ENCODE data around the gene OR10A2.
"Not testable (repeated sequence)": the region's sequence is repeated elsewhere in the genome, so short reads cannot be mapped to it uniquely, and the experiment has no call there.

The OR10A2 gene

DNA sequence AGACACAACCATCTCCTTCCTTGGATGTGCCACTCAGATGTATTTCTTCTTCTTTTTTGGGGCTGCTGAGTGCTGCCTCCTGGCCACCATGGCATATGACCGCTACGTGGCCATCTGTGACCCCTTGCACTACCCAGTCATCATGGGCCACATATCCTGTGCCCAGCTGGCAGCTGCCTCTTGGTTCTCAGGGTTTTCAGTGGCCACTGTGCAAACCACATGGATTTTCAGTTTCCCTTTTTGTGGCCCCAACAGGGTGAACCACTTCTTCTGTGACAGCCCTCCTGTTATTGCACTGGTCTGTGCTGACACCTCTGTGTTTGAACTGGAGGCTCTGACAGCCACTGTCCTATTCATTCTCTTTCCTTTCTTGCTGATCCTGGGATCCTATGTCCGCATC is 14.1 kb downstream of the OR10A2 start:
- DNase-seq (ENCODE audit: low read depth): no peak
- no peak overlapping the region for H3K4me3 ChIP-seq (ENCODE audit: low read depth, low read length)

DNA sequence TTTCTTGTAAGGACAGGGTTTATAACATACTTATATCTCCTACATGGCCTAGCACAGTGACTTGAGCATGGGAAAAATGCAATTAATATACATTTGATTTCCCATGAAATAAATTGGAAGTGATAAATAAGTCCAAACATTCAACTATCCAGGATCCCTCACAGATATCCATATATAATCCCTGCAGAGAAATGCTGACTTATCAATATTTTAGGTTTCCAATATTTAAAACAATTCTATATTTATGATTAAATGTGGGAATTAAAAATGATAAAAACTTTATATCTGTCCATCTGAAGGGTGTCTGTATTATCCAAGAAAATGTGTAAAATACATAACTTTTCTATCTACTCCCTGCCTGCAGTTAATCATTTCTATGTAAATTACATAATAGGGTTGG is 19.9 kb downstream of the OR10A2 start:
- DNase-seq (ENCODE audit: low read depth): no peak
- no peak overlapping the region for H3K4me3 ChIP-seq (ENCODE audit: low read depth, low read length)

DNA sequence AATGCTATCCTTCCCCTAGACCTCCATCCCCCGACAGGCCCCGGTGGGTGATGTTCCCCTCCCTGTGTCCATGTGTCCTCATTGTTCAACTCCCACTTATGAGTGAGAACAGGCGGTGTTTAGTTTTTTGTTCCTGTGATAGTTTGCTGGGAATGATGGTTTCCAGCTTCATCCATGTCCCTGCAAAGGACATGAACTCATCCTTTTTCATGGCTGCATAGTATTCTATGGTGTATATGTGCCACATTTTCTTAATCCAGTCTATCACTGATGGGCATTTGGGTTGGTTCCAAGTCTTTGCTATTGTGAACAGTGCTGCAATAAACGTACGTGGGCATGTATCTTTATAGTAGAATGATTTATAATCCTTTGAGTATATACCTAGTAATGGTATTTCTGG is 24.9 kb downstream of the OR10A2 start:
- DNase-seq (ENCODE audit: low read depth); H3K4me3 ChIP-seq (ENCODE audit: low read depth, low read length): not testable (repeated sequence)

DNA sequence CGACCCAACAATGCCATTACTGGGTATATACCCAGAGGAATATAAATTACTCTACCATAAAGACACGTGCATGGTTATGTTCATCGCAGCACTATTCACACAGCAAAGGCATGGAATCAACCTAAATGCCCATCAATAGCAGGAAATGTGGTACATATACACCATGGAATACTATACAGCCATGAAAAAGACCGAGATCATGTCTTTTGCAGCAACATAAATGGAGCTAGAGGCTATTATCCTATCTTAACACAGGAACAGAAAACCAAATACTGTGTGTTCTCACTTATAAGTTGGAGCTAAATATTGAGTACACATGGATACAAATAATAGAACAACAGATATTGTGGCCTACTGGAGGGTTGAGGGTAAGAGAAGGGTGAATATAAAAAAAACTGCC is 26.0 kb downstream of the OR10A2 start:
- no peak overlapping the region for H3K4me3 ChIP-seq (ENCODE audit: low read depth, low read length)
- DNase-seq (ENCODE audit: low read depth): no peak

DNA sequence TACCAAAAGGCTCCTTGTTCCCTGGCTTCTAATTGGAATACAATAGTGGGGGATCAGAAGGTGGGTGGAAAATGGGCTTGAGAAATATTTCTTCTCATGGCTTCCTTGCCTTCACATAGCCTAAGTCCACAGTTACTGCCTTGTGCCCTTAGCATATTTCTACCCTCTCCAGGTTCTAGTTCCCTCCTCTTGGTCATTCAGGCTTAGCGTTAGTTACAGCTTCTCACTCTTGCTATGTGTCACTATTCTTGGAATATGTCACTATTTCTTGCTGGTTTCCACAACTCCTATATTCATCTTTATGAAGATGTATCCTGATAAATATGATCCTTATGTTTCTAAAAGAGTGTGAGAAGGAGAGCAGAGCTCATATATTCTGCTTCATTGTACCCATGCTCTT is 27.0 kb downstream of the OR10A2 start:
- DNase-seq (ENCODE audit: low read depth): no peak

DNA sequence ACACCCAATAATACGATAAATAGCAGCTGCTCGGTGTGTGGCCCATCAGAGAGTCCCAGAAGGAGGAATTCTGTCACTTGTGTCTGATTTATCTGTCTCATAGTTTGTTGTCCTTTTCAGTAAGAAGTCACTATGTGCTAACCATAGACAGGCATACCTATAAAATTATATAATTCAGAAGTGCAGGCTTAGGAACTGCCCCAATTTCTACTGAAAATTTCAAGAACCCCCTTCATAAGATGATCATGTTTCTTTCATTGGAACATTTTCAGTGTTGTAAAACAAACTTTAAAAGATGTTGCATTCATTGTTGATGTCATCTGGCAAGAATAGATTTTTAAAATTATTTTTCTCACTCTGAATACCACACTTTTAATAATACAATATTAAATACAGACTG is 29.5 kb downstream of the OR10A2 start, which contains the start of gene OR2D2:
Gene OR2D2 (minus strand): TSS at position 101 of the 400 bp plus-strand sequence. CDS start 0 bp downstream, at position 101.
- H3K4me3 ChIP-seq (ENCODE audit: low read depth, low read length): no peak within 1 kb of the TSS
- no peak for DNase-seq (ENCODE audit: low read depth)

More for the DNA sequence above, 27.0 kb downstream of the OR10A2 start:
- no peak overlapping the region for H3K4me3 ChIP-seq (ENCODE audit: low read depth, low read length)

DNA sequence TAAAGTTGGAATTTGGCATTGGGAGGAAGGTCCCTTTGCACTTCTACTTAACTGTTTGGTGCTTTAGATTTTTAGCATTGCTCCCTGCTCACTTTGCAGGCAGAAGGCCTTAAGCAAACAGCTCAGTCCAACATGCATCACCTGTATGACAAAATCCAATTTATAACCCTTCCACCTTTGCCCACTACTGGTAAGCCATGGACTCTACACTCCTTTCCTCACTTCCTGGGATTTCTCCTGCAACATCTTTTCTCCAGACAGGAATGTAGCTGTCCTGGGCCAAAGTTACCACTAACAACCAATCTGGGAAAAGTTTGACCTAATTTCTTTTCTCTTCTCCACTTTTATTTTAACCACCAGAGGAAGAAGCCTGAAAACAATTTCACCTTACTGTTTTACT is 31.2 kb downstream of the OR10A2 start:
- H3K4me3 ChIP-seq (ENCODE audit: low read depth, low read length): no peak overlapping the region
- no peak for DNase-seq (ENCODE audit: low read depth)

DNA sequence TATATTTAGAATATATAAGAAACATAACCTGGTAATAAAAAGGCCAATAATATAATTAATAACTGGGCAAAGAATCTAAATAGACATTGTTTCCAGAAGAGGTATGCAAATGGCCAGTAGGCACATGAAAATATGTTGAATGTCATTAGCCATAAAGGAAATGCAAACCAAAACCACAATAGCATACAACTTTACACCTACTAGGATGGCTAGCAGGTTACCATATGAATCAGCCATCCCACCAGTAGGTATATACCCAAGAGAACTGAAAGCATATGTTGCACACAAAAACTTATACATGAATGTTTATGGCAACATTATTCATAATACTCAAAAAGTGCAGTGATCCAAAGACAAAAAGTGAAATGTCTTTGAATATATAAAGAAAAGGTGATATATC is 32.2 kb downstream of the OR10A2 start:
- DNase-seq (ENCODE audit: low read depth): no peak
- no peak overlapping the region for H3K4me3 ChIP-seq (ENCODE audit: low read depth, low read length)

DNA sequence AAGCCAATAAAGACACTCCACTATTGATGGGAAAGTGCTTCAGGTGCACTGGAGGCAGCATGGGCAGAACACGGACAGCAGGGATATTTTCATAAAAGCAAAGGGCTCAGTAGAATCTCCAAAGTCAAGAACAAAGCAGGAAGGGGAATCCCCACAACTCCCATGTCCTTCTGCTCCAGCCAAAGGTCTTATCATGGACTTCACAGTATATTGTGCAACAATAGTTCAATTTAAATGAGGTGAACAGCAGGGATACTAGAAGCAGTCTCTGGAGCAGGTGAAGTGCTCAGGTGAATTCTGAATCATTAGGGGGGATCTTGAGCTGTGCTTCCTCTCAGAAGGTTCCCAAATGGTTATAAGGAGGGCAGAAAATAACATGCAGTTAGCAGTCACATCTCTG is 36.1 kb downstream of the OR10A2 start:
- DNase-seq (ENCODE audit: low read depth): no peak
- H3K4me3 ChIP-seq (ENCODE audit: low read depth, low read length): no peak overlapping the region

DNA sequence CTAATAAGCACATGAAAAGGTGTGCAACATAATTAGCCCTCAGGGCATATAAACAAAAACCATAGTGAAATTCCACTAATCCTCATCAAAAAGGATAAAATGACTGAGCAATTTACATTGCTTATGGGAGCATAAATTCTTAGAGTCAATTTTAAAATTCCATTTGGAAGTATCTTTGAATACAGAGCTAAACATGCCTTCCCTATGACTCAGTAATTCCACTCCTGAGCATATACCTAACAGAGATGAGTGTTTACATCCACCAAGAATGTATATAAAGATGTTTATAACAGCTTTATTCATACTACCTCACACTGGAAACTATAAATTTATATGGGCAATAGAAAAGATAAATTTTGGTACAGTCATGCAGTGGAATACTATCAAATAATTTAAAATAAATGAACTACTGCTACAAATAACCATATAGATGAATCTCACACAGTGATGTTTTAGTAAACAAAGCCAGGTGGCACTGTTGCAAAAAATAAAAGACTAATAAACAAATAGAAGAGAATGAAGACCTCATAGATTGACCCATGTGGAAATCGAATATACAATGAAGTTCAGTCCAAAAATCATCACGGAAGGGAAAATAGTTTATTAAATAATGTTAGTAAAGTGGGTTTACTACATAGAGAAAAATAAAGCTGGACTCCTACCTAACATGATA is 37.6 kb downstream of the OR10A2 start:
- no peak overlapping the region for H3K4me3 ChIP-seq (ENCODE audit: low read depth, low read length)
- DNase-seq (ENCODE audit: low read depth): no peak

DNA sequence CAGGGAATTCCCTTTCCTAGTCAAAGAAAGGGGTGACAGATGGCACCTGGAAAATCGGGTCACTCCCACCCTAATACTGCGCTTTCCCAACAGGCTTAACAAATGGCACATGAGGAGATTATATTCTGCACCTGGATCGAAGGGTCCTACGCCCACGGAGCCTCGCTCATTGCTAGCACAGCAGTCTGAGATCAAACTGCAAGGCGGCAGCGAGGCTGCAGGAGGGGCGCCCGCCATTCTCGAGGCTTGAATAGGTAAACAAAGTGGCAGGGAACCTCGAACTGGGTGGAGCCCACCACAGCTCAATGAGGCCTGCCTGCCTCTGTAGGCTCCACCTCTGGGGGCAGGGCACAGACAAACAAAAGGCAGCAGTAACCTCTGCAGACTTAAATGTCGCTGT is 41.9 kb downstream of the OR10A2 start:
- H3K4me3 ChIP-seq (ENCODE audit: low read depth, low read length); DNase-seq (ENCODE audit: low read depth): not testable (repeated sequence)

DNA sequence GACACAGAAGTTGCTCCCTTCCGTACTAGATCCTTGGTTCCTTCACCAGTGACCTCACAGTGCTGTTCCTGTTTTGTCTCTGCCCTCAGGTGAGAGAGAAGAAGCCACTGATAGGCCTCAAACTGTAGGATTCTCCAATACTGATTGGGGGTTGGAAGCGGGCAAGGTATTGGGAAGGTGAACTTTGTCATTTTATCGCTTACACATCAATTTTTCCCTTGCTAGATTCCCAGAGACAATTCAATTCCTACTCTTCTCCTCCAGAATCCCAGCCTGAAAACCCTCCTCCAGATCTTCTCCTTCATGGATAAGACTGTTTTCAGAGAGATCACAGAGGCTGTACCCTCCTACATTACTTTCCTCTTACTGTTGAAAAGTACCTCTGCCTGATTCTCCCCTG is 48.5 kb downstream of the OR10A2 start:
- no peak overlapping the region for H3K4me3 ChIP-seq (ENCODE audit: low read depth, low read length)
- no peak for DNase-seq (ENCODE audit: low read depth)

DNA sequence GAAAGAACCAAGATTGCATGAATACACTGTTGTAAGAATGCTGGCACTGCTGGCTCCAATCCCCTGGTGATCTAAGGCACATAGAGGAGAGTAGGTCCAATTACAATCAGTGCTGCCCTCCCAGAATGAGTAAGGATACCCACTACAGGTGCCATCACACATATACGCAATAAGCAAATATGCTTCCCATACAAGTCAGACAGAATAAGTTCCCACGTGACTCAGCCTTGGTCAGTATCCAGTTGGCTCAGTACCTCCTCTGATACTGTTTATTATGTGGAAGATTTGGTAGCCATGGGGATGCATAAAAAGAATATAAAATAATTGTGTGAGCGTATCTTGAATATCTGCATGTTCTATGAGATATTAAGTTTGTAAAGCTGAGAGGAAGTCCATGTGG is 49.1 kb downstream of the OR10A2 start:
- no peak for DNase-seq (ENCODE audit: low read depth)
- no peak overlapping the region for H3K4me3 ChIP-seq (ENCODE audit: low read depth, low read length)

DNA sequence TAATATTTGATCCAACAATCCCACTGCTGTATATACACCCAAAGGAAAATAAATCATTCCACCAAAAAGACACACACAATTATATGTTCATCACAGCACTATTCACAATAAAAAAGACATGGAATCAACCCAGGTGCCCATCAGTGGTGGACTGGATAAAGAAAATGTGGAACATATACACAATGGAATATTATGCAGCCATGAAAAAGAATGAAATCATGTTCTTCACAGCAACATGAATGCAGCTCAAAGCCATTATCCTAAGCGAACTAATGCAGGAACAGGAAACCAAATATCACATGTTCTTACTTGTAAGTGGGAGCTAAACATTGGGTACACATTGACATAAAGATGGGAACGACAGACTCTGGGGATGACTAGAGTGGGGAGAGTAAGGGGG is 56.8 kb downstream of the OR10A2 start:
- DNase-seq (ENCODE audit: low read depth): no peak
- no peak overlapping the region for H3K4me3 ChIP-seq (ENCODE audit: low read depth, low read length)

DNA sequence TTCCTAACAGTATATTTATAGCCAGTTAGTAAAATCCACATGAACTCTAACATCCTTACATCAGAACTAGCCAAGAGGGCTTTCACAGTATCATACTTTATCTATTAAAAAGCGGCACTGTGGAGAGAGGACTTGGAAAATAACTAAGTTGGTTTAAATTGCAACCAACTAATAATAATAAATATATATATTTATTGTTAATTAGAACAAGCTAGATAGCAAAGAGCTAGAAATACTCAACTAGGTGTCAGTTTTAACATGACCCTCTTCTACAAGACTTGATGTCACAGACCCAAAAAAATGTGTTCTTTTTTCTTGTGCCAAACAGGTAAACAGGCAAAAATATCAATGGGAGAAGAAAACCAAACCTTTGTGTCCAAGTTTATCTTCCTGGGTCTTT is 57.8 kb downstream of the OR10A2 start, which contains the start of gene OR2D3:
Gene OR2D3 (plus strand): TSS at position 301 of the 400 bp plus-strand sequence. CDS start 0 bp downstream, at position 301.
- no peak within 1 kb of the TSS for H3K4me3 ChIP-seq (ENCODE audit: low read depth, low read length)
- DNase-seq (ENCODE audit: low read depth): no peak

All from skeletal muscle cell (primary cell).